ENCODE measurements around the gene EIF2S2.
A peak's percentile ranks its signal among the peaks of the same experiment; 100 is the strongest.
"Not testable (repeated sequence)": the region's sequence is repeated elsewhere in the genome, so short reads cannot be mapped to it uniquely, and the experiment has no call there.

Gene EIF2S2

GRCh38 chr20:34135525-34136275 is 23.7 kb upstream of the EIF2S2 start:
- H3K27ac ChIP-seq (ENCODE audit: low read depth, low read length); H3K9me3 ChIP-seq (ENCODE audit: control insufficient read depth in 5 of 5, low read length in 5 of 5); H3K9ac ChIP-seq (ENCODE audit: low read length in 5 of 5); H3K36me3 ChIP-seq (ENCODE audit: control insufficient read depth in 5 of 5, insufficient read depth in 5 of 5, low read length in 5 of 5); H3K4me1 ChIP-seq (ENCODE audit: control insufficient read depth in 5 of 5, insufficient read depth in 5 of 5, low read length in 5 of 5); H3K27me3 ChIP-seq (ENCODE audit: control insufficient read depth in 5 of 5, insufficient read depth in 4 of 5, low read length in 5 of 5); H3K4me3 ChIP-seq (ENCODE audit: low read depth in 1 of 5, low read length in 5 of 5): not testable (repeated sequence)

GRCh38 chr20:34133365-34133860 is 21.4 kb upstream of the EIF2S2 start:
- not testable (repeated sequence) for H3K27me3 ChIP-seq (ENCODE audit: control insufficient read depth in 5 of 5, insufficient read depth in 4 of 5, low read length in 5 of 5); H3K4me1 ChIP-seq (ENCODE audit: control insufficient read depth in 5 of 5, insufficient read depth in 5 of 5, low read length in 5 of 5); H3K9ac ChIP-seq (ENCODE audit: low read length in 5 of 5); H3K9me3 ChIP-seq (ENCODE audit: control insufficient read depth in 5 of 5, low read length in 5 of 5); H3K4me3 ChIP-seq (ENCODE audit: low read depth in 1 of 5, low read length in 5 of 5); H3K27ac ChIP-seq (ENCODE audit: low read depth, low read length); H3K36me3 ChIP-seq (ENCODE audit: control insufficient read depth in 5 of 5, insufficient read depth in 5 of 5, low read length in 5 of 5)

DNA sequence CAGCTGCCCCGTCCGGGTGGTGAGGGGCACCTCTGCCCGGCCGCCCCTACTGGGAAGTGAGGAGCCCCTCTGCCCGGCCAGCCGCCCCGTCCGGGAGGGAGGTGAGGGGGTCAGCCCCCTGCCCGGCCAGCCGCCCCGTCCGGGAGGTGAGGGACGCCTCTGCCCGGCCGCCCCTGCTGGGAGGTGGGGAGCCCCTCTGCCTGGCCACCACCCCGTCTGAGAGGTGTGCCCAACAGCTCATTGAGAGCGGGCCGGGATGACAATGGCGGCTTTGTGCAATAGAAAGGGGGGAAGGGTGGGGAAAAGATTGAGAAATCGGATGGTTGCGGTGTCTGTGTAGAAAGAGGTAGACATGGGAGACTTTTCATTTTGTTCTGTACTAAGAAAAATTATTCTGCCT is 20.9 kb upstream of the EIF2S2 start:
- not testable (repeated sequence) for H3K9ac ChIP-seq (ENCODE audit: low read length in 5 of 5); H3K36me3 ChIP-seq (ENCODE audit: control insufficient read depth in 5 of 5, insufficient read depth in 5 of 5, low read length in 5 of 5); H3K4me3 ChIP-seq (ENCODE audit: low read depth in 1 of 5, low read length in 5 of 5); H3K27me3 ChIP-seq (ENCODE audit: control insufficient read depth in 5 of 5, insufficient read depth in 4 of 5, low read length in 5 of 5); H3K4me1 ChIP-seq (ENCODE audit: control insufficient read depth in 5 of 5, insufficient read depth in 5 of 5, low read length in 5 of 5); H3K9me3 ChIP-seq (ENCODE audit: control insufficient read depth in 5 of 5, low read length in 5 of 5); H3K27ac ChIP-seq (ENCODE audit: low read depth, low read length)

DNA sequence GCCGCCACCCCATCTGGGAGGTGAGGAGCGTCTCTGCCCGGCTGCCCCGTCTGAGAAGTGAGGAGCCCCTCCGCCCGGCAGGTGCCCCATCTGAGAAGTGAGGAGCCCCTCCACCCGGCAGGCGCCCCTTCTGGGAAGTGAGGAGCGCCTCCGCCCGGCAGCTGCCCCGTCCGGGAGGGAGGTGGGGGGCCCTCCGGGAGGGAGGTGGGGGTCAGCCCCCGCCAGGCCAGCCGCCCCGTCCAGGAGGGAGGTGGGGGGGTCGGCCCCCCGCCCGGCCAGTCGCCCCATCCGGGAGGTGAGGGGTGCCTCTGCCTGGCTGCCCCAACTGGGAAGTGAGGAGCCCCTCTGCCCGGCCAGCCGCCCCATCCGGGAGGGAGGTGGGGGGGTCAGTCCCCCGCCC is 20.4 kb upstream of the EIF2S2 start:
- H3K4me1 ChIP-seq (ENCODE audit: control insufficient read depth in 5 of 5, insufficient read depth in 5 of 5, low read length in 5 of 5); H3K4me3 ChIP-seq (ENCODE audit: low read depth in 1 of 5, low read length in 5 of 5); H3K36me3 ChIP-seq (ENCODE audit: control insufficient read depth in 5 of 5, insufficient read depth in 5 of 5, low read length in 5 of 5); H3K27me3 ChIP-seq (ENCODE audit: control insufficient read depth in 5 of 5, insufficient read depth in 4 of 5, low read length in 5 of 5); H3K9me3 ChIP-seq (ENCODE audit: control insufficient read depth in 5 of 5, low read length in 5 of 5); H3K27ac ChIP-seq (ENCODE audit: low read depth, low read length); H3K9ac ChIP-seq (ENCODE audit: low read length in 5 of 5): not testable (repeated sequence)

DNA sequence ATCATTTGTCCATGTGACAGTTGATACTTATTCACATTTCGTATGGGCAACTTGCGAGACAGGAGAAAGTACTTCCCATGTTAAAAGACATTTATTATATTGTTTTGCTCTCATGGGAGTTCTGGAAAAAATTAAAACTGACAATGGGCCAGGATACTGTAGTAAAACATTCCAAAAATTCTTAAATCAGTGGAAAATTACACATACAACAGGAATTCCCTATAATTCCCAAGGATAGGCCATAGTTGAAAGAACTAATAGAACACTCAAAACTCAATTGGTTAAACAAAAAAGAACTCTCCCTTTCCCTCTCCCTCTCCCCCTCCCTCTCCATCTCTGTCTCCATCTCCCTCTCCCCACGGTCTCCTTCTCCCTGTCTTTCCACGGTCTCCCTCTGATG is 19.4 kb upstream of the EIF2S2 start:
- no peak overlapping the region for H3K27ac ChIP-seq (ENCODE audit: low read depth, low read length)
- peaks cover 0 to 4% (median 3%) of the 10 kb centered on the region in 5 donors for H3K4me1 ChIP-seq (ENCODE audit: control insufficient read depth in 5 of 5, insufficient read depth in 5 of 5, low read length in 5 of 5)
- H3K4me3 ChIP-seq (ENCODE audit: low read depth in 1 of 5, low read length in 5 of 5) = no peak overlapping the region
- no peaks in the 10 kb centered on the region for H3K36me3 ChIP-seq (ENCODE audit: control insufficient read depth in 5 of 5, insufficient read depth in 5 of 5, low read length in 5 of 5)
- no peak overlapping the region for H3K9ac ChIP-seq (ENCODE audit: low read length in 5 of 5)
- H3K9me3 ChIP-seq (ENCODE audit: control insufficient read depth in 5 of 5, low read length in 5 of 5) = no peaks in the 10 kb centered on the region
- H3K27me3 ChIP-seq (ENCODE audit: control insufficient read depth in 5 of 5, insufficient read depth in 4 of 5, low read length in 5 of 5) = no peaks in the 10 kb centered on the region

DNA sequence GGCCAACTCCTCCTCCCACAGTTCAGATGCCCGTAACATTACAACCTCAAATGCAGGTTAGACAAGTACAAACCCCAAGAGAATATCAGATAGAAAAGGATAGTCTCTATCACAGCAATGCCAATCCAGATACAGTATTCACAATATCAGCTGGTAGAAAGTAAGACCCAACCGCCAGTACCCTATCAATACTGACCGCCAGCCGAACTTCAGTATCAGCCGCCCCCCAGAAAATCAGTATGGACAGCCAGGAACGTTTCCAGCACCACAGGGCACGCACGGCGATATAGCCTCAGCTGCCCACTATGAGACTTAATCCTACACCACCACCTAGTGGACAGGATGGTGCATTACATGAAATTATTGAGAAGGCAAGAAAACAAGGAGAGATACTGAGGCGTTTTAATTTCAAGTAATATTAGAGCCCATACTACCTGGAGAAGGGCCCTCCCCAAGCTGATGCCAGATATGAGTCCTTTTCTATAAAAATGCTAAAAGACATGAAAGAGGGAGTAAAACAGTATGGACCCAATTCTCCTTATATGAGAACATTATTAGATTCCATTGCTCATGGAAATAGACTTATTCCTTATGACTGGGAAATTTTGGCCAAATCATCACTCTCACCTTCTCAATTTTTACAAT is 17.6 kb upstream of the EIF2S2 start:
- Histone ChIP-seq H3K36me3 (ENCODE audit: control insufficient read depth in 5 of 5, insufficient read depth in 5 of 5, low read length in 5 of 5) (no peaks in the 10 kb centered on the region), H3K27ac (ENCODE audit: low read depth, low read length) (no peak overlapping the region), H3K4me1 (ENCODE audit: control insufficient read depth in 5 of 5, insufficient read depth in 5 of 5, low read length in 5 of 5) (peaks cover 0 to 4% (median 3%) of the 10 kb centered on the region in 5 donors), H3K4me3 (ENCODE audit: low read depth in 1 of 5, low read length in 5 of 5) (peak overlapping the region in 4 of 5 donors; percentile 19 to 37 (median 32)), H3K9me3 (ENCODE audit: control insufficient read depth in 5 of 5, low read length in 5 of 5) (no peaks in the 10 kb centered on the region), H3K9ac (ENCODE audit: low read length in 5 of 5) (no peak overlapping the region), H3K27me3 (ENCODE audit: control insufficient read depth in 5 of 5, insufficient read depth in 4 of 5, low read length in 5 of 5) (no peaks in the 10 kb centered on the region)

DNA sequence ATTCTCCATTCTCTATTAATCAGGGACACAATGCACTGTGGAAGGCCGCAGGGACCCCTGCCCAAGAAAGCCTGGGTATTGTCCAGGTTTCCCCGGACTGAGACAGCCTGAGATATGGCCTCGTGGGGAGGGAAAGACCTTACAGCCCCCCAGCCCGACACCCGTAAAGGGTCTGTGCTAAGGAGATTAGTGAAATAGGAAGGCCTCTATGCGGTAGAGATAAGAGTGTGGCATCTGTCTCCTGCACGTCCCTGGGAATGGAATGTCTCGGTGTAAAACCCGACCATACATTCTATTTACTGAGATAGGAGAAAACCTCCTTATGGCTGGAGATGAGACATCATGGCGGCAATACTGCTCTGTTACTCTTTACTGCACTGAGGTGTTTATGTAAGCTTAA is 15.7 kb upstream of the EIF2S2 start:
- Histone ChIP-seq H3K4me3 (ENCODE audit: low read depth in 1 of 5, low read length in 5 of 5) (no peak overlapping the region), H3K27me3 (ENCODE audit: control insufficient read depth in 5 of 5, insufficient read depth in 4 of 5, low read length in 5 of 5) (no peaks in the 10 kb centered on the region), H3K27ac (ENCODE audit: low read depth, low read length) (no peak overlapping the region), H3K9ac (ENCODE audit: low read length in 5 of 5) (no peak overlapping the region), H3K36me3 (ENCODE audit: control insufficient read depth in 5 of 5, insufficient read depth in 5 of 5, low read length in 5 of 5) (no peaks in the 10 kb centered on the region), H3K9me3 (ENCODE audit: control insufficient read depth in 5 of 5, low read length in 5 of 5) (no peaks in the 10 kb centered on the region), H3K4me1 (ENCODE audit: control insufficient read depth in 5 of 5, insufficient read depth in 5 of 5, low read length in 5 of 5) (peaks cover 0 to 4% (median 3%) of the 10 kb centered on the region in 5 donors)

DNA sequence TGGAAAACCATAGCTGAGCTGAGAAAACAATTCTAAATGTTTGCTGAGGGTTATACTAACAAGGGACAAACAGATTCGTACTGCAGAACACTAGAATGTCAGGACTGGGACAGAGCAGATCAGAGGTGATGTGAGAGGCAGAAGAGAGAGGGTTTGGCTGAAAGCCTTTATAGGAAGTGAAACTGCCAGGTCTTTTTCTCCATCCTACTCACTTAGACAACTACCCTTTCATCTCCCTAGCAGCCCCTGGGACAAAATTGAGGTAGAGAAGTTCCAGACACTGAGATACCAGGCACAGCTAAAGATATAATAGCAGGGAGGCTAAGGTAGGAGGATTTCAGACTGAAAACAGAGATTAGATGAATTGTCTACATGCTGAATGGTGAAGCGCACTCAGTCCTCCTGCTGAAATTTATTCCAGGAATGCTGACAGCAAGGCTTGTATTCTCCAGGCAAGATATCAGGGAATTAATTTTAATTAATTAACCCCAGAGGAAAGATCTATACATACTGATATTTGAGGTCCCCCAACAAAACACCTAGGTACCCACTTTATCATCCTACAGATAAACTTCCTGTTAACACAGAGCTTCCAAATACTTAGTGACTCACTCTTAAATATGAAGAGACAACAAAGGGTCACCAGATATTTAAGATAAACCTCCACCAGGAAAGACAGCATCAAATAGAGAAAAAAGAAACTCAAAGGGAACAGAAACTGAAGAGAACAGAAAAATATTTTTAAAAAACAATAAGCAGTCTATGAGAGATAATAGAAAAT is 12.6 kb upstream of the EIF2S2 start:
- no peak overlapping the region for H3K4me3 ChIP-seq (ENCODE audit: low read depth in 1 of 5, low read length in 5 of 5)
- H3K27me3 ChIP-seq (ENCODE audit: control insufficient read depth in 5 of 5, insufficient read depth in 4 of 5, low read length in 5 of 5) = no peaks in the 10 kb centered on the region
- no peaks in the 10 kb centered on the region for H3K36me3 ChIP-seq (ENCODE audit: control insufficient read depth in 5 of 5, insufficient read depth in 5 of 5, low read length in 5 of 5)
- no peak overlapping the region for H3K27ac ChIP-seq (ENCODE audit: low read depth, low read length)
- no peak overlapping the region for H3K9ac ChIP-seq (ENCODE audit: low read length in 5 of 5)
- H3K4me1 ChIP-seq (ENCODE audit: control insufficient read depth in 5 of 5, insufficient read depth in 5 of 5, low read length in 5 of 5) = peaks cover 0 to 4% (median 4%) of the 10 kb centered on the region in 5 donors
- no peaks in the 10 kb centered on the region for H3K9me3 ChIP-seq (ENCODE audit: control insufficient read depth in 5 of 5, low read length in 5 of 5)

GRCh38 chr20:34123309-34123708 is 11.3 kb upstream of the EIF2S2 start:
- Histone ChIP-seq H3K36me3 (ENCODE audit: control insufficient read depth in 5 of 5, insufficient read depth in 5 of 5, low read length in 5 of 5) (no peaks in the 10 kb centered on the region), H3K27ac (ENCODE audit: low read depth, low read length) (no peak overlapping the region), H3K9me3 (ENCODE audit: control insufficient read depth in 5 of 5, low read length in 5 of 5) (no peaks in the 10 kb centered on the region), H3K9ac (ENCODE audit: low read length in 5 of 5) (no peak overlapping the region), H3K27me3 (ENCODE audit: control insufficient read depth in 5 of 5, insufficient read depth in 4 of 5, low read length in 5 of 5) (no peaks in the 10 kb centered on the region), H3K4me3 (ENCODE audit: low read depth in 1 of 5, low read length in 5 of 5) (no peak overlapping the region), H3K4me1 (ENCODE audit: control insufficient read depth in 5 of 5, insufficient read depth in 5 of 5, low read length in 5 of 5) (peaks cover 0 to 2% (median 0%) of the 10 kb centered on the region in 5 donors)

Data from subcutaneous abdominal adipose tissue (tissue), 5 donors.